GM21515 (cell line): ENCODE measurements around the gene TUBA3E.
"Not testable (repeated sequence)": the region's sequence is repeated elsewhere in the genome, so short reads cannot be mapped to it uniquely, and the experiment has no call there.

Experiments
- ATAC-seq: cut with Tn5 transposase; IDR thresholded peaks from one replicate; pipeline ENCODE4 v1.9.1; 2021; ENCODE audit not compliant: unreplicated experiment

The TUBA3E gene

DNA sequence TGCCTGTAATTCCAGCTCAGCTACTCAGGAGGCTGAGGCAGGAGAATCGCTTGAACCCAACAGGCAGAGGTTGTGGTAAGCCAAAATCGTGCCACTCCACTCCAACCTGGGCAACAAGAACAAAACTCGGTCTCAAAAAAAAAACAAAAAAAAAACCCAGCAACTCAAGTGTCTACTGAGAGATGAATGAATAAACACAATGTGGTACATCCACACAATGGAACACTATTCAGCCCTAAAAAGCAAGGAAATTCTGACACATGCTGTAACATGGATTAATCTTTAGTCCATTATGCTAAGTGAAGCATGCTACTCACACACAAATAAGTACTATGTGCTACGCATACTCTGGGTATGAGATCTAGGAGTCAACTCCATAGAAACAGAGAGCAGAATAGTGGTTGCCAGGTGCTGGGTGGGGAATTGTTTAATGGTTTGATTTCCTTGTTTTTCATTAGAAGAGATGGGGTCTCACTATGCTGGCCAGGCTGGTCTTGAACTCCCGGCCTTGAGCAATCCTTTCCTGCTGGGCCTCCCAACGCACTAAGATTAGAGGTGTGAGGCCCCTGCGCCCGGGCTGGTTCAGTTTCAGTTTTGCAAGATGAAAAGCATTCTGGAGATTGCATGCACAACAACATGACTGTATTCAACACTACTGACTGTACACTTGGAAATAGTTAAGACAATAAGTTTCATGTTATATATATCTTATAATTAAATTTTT is 32.8 kb downstream of the TUBA3E start:
- ATAC-seq: no peak

GRCh38 chr2:130162968-130163367 is 35.3 kb downstream of the TUBA3E start:
- no peak for ATAC-seq

DNA sequence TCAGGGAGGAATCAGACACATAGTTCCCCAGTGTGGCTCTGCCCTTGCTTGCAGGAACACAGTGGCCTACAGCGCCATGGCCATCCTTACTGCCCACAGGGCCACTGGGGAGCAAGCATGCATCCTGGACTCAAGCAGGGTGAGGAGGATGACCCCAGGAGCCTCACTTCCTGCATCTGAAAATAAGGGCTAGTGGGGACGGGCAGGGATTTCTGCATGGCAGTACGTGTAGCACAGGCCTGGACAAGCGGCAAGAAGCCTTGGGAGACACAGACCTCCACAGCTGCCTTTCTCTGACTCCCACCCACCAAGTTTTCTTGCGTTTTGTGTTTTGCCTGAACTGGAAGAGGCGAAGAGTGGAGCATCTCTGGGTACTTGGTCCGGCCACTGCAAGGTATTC is 35.8 kb downstream of the TUBA3E start:
- ATAC-seq: not testable (repeated sequence)

DNA sequence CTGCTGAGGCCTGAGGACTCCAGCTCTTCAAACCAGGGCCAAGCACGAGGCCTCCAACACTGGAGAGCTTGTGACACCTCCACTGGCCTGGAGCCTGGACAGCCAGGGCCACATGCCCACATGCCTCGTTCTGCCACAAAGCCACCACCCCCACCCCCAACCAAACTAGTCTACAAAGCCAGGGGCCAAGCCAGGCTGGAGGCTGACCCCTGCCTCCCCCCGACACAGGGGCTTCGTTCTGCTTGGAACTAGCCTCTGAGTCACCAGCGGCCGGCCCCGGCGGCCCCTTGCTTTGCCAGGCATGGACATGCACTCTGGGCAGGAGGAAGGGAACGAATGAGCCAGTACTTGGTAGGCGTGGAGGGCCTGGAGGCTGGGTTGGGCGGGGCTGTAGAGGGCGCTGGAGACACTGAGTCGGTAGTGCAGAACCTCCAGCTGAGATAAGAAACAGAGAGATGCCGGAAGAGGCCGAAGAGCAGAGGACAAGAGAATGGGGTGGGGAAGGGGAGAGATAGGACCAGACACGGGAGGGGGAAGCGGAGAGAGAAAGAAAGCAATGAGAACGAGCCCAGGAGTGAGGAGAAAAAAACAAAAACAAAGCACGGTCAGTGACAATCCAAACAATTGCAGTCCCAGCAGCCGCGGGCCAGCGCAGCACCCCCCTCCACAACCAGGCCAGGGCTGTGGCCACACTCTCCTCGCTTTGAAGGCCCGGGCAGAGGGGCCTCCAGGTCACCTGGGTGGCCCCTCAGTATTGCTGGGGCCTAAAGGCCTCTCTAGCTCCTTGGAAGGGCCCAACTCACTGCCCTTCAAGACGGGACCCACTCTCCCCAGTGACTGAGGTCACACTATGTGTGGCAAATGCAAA is 37.2 kb downstream of the TUBA3E start:
- ATAC-seq: not testable (repeated sequence)

DNA sequence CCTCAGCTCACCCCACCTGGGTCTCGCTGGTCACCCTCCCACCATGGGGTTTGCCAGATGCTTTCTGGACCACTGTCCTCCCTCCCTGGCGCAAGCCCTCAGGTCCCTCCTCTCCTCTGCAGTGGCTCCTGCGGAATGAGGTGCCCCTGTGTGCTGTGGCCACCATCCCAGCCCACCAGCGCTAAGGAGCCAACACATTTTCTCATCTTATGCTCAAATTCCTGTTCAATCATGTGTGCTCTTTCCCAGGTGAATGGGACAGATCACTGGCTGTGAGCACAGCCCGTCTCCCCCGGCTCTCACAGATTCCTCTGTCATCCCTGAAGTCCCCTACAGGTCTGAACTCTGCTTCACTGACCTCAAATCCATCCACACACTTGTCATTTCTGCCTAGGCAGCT is 38.1 kb downstream of the TUBA3E start:
- no peak for ATAC-seq

- not testable (repeated sequence) for ATAC-seq
Measured at GRCh38 chr2:130159376-130159775, 38.9 kb downstream of the TUBA3E start.

- ATAC-seq: no peak
Measured at GRCh38 chr2:130158631-130159030, 39.6 kb downstream of the TUBA3E start.

- ATAC-seq: peak; percentile 87
Measured at GRCh38 chr2:130157825-130158514, 40.3 kb downstream of the TUBA3E start.

DNA sequence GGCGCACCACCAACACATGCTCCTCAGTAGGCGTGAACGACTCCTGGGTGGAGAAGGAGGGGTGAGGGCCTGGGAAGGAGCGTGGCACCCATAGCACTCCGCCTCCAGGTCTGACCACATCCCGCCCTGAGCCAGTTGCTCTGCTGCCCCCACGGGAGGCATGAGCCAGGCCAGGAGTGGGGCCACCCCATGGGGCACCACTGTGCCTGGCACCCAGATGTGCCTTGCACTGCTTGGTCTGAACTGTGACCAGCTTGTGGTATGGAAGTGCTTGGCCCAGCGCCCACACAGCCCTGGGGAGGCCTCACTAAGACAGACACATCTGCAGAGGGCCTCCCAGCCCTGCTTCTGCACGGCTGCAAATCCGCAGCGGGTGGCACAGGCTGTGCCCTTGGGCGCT is 40.9 kb downstream of the TUBA3E start:
- not testable (repeated sequence) for ATAC-seq

GRCh38 chr2:130156624-130157004 is 41.6 kb downstream of the TUBA3E start:
- no peak for ATAC-seq

- not testable (repeated sequence) for ATAC-seq
Measured at GRCh38 chr2:130155956-130156623, 42.1 kb downstream of the TUBA3E start.

GRCh38 chr2:130154773-130155765 is 43.2 kb downstream of the TUBA3E start:
- ATAC-seq: no peak

DNA sequence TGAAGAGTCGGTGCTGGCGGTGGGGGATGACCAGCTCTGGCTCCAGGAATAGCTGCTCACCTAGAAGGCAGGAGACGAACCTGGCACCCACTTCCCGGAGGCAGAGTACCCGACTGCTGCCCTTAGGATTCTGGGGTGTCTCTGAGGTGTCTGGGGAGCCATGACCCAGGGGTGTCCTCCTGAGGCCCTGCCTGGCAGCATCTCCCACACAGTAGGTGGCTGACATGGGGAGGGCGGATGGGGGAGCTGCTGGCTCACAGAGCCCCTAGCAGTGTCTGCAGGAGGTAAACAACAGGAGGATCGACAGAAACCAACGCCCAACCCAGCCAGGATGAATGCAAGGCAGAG is 43.8 kb downstream of the TUBA3E start:
- not testable (repeated sequence) for ATAC-seq

DNA sequence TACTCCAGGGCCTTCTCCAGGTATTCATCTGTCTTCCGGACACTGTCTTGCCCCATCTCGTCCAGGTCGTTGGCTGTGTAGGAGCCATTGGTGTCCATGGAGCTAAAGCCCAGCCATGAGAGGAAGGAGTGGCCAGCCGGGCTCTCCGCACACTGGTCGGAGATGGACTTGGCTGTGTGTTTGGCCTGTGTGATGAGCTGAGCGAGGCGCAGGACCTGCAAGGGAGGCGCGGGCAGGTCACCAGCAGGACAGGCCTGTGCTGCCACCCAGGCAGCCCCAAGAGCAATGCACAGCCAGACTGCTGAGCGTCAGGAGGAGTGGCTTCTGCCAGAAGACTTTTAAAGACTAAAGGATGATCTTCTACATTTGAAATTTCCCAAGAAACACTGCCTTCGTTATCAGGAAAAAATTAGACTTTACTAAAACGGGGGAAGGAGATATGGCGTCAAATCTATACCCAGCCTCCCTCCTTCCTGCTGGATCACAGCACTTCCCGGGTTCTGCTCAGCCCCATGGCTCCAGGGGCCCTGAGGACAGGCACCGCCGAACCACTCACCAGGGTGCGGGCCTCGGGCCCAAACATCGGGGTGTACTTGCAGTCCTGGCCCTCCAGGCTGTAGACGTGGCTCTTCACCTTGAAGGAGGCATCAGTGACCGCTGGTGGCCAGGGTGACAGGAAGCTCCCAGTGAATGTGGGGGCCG is 44.4 kb downstream of the TUBA3E start:
- not testable (repeated sequence) for ATAC-seq

DNA sequence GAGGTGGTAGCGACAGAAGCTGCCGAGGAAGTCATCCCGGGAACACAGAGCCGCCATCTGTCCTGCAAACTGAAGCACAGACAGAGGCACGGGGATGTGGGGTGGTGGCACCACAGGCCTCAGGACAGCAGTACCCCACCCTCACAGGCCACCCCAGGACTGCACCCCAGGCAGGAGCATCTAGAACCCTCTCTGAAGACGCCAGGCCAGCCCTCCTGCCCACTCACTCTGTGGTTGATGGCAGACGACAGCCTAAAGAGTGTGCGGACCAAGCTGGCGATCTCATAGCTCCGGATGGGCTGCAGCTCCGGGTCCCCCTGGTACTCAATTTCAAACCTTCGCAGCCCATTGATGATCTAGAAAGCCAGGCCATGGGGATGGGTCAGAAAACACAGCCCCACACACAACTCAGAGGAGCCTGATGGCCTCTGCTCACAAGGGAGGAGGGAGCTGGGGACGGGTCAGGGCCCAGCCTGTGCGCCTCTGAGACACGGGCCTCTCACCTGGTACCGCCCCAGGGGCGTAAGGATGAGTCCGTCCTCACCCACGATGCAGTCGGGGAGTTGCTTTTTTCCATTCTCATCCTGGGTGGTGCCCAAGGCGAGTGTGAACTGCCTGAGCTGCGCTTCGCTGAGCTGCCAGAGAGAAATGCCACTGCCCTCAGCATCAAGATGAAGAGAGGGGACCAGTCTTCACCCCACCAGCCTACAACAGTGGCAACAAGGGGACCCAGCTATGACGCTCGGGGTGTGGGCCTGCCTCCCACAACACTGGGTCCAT is 45.2 kb downstream of the TUBA3E start:
- ATAC-seq: no peak

DNA sequence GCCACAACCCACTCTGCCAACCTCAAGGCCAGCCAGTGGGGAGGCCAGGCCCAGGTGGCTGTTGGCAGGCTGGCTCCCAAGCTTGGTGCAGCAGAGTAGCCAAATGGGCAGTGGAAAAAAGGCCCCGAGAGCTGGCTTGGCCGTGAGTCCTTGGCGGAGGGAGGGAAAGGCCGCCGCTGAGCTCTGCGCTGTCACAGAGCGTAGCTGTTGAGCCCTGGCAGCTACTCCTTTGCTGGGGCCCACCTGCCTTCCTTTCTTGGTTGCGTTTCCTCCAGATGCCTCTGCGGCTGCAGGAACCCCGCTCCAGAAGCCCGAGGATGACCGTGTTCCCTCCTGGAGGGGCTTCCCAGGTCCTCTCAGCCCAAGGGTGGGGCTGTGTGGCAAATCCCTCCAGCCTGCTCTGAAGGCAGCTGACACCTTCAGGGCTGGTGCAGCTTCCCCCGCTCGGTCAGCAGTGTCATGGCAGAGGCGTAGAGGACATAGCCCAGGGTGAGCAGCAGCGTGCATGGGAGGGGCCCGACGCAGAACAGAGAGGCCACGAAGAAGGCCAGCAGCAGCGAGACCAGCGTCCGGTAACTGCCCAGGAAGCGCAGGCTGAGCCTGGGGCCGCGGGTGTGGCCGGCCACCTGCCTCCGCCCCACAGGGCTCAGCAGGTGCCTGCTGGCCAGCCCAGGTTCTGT is 46.0 kb downstream of the TUBA3E start:
- ATAC-seq: not testable (repeated sequence)

DNA sequence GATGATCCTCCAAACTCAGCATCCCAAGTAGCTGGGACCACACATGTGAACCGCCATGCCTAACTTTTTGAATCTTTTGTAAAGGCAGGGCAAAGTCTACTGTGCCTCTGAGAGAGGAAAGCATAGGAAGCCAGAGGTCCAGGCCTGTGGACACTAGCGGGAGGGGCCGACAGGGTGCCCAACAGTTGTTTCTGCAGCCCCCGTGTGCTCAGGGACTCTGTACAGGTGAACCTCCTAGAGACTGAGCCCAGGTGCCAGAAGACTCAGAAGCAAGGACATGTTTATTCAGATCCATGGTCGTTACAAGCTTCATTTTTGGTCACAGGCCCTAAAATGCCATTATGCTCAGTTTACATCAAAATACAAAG is 47.1 kb downstream of the TUBA3E start:
- not testable (repeated sequence) for ATAC-seq
